Right lobe of liver (tissue), 4 donors: Measurements from ENCODE around the gene SRGAP2B.
"Not testable (repeated sequence)": the region's sequence is repeated elsewhere in the genome, so short reads cannot be mapped to it uniquely, and the experiment has no call there.

Experiments
- CTCF ChIP-seq, 4 donors: fragments of 200-600 bp in 3 of 4; fragments of 450-650 bp in 1 of 4; IDR thresholded peaks; one replicate each; pipeline versions ENCODE4 v1.5.1 to v1.8.0; 2016 to 2022; ENCODE audit warnings: antibody characterized with exemption in 4 of 4, mild to moderate bottlenecking in 2 of 4
- POLR2A ChIP-seq: fragments of 450-650 bp; IDR thresholded peaks from one replicate; pipeline ENCODE4 v1.6.1; 2017; ENCODE audit warnings: antibody characterized with exemption, mild to moderate bottlenecking
- donor health status: DM: no; HTN: no; CAD: no.
- donor health status: DM: no; HTN: no; CAD: no.
- donor health status: DM: no; HTN: yes; CAD: no.

- not testable (repeated sequence) for TF ChIP-seq POLR2A; CTCF (IDR thresholded peaks at IDR 0.05)
These were observed 205.5 kb downstream of the SRGAP2B start for GRCh38 chr1:144889450-144890115.
